ENCODE data around the gene HMOX2.

DNA sequence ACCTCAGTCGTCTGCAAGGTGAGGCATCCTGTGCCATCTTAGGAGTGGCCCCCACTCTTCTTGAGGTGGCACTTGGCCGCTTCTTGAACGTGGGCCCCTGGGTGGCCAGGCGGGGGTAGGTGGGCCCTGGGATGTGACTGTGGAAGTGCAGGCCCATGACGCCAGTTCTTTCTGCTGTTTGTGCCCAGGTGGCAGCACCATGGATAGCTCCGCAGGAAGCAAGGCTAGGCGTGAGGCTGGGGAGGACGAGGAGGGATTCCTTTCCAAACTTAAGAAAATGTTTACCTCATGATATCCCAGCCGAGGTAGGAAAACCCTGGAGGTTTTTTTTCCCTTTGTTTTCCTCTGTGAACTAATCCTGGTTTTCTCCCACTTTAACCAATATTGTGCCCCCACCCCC lies 21.6 kb upstream of the HMOX2 start:
- no peak for TF ChIP-seq POLR2AphosphoS5 (IDR thresholded peaks at IDR 0.05; ENCODE audit: low read depth, low read length)
- no peak for TF ChIP-seq TAF1 (IDR thresholded peaks at IDR 0.05; ENCODE audit: low read depth, low read length)
